Brain pericyte (primary cell): ENCODE measurements around the gene TXNDC8.

Source experiments
- DNase-seq: peaks from one replicate; pipeline ENCODE4 v3.0.0-alpha.2; 2012; ENCODE audit warnings: low read depth, low spot score

TXNDC8 gene

GRCh38 chr9:110282018-110282738 lies 55.5 kb downstream of the TXNDC8 start:
- no peak for DNase-seq

DNA sequence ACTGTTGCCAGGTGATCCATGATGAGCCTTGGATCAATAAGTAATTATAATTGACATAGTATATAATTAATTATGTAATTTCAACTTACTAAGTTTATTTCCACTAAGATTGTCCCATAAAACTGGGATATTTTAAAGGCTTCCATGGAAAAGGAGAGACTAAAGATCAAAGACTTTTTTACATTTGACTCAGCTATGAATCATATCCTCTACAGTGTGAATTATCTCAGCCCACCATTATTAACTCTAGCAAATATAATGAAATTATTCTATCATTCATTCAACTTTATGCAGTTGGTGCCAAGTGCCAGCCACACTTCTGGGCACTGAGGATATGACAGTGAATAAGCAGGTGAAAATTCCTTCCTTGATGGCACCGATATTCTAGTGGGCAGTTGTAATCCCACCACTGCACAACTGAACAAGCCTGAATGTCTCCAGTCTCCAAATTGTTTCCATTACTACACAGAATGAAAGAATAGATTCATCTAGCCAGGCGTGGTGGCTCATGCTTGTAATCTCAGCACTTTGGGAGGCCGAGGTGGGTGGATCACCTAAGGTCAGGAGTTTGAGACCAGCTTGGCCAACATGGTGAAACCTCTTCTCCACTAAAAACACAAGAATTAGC lies 59.5 kb downstream of the TXNDC8 start:
- no peak for DNase-seq

DNA sequence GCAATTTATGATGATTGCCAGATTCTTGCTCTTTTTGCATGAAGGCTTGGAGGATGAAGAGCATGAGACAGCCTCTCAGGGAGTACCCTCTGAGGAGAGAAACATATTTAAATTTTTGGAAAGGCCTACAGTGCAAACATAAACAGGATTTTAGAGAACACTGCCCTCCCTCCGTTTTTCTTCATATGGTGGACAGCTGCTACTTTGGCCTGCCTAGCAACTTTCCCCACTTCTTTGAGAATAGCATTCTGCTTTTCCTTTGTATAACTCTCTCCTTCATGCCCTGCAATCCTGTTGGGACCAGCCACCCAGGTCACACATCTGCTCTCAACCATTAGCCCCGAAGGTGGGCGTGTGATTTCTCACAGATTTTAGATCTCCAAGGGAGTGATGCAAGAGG lies 60.9 kb downstream of the TXNDC8 start:
- no peak for DNase-seq

DNA sequence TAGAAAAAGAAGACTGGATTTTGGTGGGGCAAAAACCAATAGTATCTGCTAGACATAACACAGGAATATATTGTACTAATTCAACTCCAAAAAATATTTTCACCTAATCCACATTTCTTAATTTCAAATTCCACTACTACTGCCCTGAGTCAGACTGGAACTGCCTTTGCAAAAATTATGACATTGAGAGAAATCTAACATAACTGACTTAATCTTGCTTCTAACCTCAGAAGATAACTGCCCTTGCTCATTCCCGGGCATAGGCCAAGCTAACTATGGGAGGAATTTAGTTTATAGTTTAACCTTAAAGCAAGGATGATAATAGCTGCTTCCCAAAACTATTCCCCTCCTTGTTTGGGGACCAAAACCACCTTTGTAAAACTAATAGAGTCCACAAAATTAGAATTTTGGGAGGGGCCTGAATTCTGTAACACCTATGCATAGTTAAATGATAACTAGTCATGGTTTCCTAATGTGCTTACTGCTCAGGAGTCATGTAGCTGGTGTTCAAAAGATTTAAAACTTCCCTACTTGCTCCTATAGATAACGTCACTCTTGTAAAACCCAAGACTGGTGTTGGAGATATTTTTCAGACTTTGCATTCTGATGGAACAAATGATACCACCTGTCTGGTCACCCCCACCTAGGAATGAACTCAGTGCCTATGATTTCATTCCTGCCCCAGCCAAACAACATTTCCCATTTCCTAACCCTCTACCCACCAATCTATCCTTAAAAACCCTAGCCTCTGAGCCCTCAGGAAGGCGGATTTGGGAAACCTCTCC lies 67.3 kb downstream of the TXNDC8 start:
- no peak for DNase-seq

- no peak for DNase-seq
These were observed 70.9 kb downstream of the TXNDC8 start for GRCh38 chr9:110266795-110267194.

DNA sequence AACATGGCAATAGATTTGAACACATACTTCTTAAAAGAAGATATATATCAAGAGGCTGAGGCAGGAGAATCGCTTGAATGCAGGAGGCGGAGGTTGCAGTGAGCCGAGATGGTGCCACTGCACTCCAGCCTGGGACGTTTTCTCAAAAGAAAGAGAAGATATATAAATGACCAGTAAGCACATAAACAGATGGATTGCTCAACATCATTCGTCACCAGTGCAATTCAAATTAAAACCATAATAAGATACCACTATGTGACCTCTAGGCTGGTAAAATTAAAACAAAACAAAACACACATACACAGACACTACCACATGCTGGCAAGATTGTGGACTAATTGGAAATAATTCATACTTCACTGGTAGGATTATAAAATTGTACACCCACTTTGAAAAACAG lies 76.0 kb downstream of the TXNDC8 start:
- no peak for DNase-seq

GRCh38 chr9:110260911-110261310 lies 76.8 kb downstream of the TXNDC8 start:
- DNase-seq = no peak

DNA sequence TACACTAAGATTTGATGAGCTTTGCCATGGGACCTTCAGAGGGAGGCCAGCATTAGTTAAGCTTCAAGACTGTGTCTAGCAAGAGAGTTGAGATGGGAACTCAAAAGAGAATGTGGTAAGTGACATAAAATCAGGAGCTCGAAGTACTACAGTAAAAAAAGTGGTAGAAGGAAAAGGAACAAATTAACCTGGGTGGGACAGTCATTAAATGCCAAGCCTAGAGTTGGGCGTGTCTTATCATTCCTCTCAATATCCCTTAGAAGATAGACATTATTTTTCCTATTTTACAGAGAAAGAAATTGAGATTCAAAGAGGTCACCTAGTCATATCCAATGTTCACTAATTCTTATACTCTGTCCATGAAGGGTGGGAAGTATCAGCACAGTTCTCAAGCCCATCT lies 78.1 kb downstream of the TXNDC8 start:
- DNase-seq = no peak

DNA sequence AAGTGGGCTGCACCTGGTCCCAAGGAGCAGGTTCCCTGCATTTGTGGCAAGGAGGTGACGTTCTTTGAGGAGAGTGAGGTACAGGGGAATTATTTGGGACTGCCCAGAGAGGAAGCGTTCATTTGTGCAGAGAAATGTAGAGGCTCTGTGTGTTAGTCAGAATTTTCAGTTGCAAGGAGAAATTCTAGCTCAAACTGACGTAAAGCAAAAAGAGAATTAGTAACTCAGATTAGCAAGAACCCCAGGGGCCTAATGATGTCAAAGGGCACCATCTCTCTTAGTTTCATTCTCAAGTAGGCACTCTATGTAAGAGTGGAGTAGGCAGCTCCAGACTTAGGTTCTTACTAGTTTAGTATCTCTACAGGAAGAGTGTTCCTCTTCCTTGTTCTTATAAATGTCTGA lies 79.0 kb downstream of the TXNDC8 start:
- no peak for DNase-seq

GRCh38 chr9:110257956-110258355 lies 79.7 kb downstream of the TXNDC8 start:
- DNase-seq = no peak

DNA sequence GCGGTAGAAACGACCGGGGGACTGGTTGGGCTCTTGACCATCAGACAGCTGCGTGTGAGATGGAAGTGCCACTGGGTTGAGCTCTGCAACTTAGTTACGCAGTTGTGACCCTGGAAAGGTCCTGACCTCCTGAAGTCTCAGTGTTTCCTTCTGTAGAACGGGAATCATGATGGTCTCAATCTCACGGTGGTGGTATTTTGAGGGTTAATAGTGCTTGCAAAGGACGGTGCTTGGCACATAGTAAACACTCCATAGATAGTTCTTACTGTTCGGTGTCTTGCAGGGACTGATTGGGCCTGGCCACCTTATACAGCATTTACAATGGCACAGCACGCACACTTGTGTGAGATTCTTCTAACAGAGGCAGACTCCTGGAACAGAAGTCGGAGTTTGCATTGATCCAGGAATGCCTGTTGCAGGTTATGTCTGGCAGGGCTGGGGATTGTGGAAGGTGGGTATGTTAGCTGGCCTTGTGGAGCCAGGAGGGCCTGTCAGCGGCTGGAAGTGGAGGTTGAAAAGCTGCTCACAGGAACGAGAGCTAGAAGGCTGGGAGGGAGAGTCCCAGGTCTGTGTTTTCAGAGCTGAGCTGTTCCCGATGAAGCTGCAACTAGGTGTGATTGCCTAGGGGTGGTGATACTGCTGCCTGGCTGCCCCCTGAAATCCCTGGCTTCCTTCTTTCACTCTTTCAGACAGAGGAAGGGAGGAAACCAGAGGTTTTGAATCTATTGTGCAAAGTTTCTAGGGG lies 80.4 kb downstream of the TXNDC8 start:
- DNase-seq = no peak

GRCh38 chr9:110256380-110257096 lies 81.1 kb downstream of the TXNDC8 start, which contains the start of gene TXN:
Gene TXN, minus strand, starts transcription at chr9:110256507. Its CDS starts 72 bp downstream, at chr9:110256435.
- DNase-seq = peak; percentile 44

DNA sequence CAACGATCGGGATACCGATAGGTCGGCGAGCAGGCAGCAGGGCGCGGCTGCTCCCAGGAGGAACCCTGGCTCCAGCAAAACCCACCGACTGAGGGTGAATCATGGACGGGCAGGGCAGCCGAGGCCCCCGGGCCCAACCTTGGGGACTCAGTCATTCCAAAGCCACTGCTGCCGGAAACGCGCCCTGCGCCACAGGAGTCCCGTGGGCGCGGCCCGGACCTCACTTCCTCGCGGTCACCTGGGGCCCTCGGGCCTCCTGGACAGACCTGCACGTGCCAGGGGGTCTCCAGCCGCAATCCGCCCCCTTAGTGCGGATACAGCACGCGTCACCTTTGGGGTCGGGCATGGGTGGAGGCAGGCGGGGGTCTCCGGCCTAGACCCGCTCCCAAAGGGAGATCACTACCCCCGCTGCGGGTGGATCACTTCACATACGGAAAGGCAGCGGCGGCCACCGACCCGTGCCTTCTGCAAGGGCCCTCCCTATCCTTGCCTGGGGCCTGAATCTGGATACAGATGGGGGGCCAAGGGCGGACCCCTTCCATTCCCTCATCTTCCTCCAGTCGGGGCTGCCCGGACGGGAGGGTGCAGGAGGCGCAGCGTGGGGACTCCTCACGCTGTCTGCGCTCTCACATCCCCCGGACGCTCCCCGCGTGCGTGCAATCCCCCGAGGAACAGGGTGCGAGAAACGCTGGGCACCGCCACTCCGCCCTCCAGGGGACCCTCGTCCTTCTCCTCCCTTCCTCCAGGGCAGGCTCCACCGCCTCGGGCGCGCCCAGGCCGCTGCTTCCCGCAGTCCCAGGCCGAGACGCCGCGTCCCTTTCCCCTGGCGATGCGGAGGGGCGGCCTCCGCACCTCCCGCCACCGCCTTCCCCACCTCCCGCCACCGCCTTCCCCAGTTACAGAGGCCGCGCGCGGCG lies 81.9 kb downstream of the TXNDC8 start:
- DNase-seq = no peak

DNA sequence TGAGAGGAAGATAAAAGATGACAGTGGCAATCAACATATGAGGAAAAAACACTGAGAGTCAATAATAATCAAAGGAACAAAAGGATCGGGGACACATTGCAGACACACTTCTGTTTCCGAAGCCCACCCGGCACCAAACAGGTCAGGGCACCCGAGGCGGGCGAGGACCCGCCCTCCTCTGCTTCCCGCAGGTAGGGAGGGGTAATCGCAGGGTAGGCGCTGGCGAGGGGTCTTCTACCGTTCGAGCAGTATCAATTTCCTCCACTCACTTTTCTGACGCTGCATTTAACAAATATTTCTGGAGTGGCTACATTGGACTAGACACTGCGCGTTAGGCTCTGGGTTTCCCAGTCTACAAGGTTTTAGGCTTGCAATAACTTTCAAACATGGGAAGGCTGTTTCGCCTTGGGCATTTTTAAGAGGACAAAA lies 82.6 kb downstream of the TXNDC8 start:
- DNase-seq = no peak

DNA sequence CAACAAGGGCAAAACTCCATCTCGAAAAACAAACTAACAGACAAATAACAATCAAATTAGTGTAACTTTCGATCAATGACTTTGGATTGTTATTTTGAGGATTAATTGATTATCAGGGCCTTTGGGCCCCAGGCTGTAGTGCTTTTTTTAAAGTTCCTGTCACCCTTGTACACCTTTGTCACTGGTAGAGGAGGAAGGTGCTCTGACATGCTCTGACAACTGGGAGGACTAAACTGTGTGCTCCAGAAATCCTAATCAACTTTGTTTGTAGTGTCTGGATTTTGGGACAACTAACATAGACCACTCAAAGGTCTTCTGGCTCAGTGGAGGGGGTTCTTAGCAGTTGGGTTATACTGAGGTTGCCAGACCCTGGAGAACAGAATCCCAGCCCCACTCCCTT lies 83.2 kb downstream of the TXNDC8 start:
- DNase-seq = no peak
